HG03558 (cell line): ENCODE data around the gene USP15.

ENCODE experiments used
- ATAC-seq: cut with Tn5 transposase; IDR thresholded peaks from one replicate; pipeline ENCODE4 v1.9.1; 2021; ENCODE audit warnings: moderate number of reproducible peaks; ENCODE audit not compliant: unreplicated experiment; ENCODE audit errors: extremely low read depth

Gene USP15

GRCh38 chr12:62259993-62260732 is at the start of gene USP15:
TSS of gene USP15 (plus strand) at chr12:62260404. CDS start at chr12:62260415, 11 bp downstream.
- ATAC-seq: peak; percentile 55

GRCh38 chr12:62210422-62210821 is 49.8 kb upstream of the USP15 start:
- no peak for ATAC-seq

- no peak for ATAC-seq
Measured at GRCh38 chr12:62211510-62211909, 48.7 kb upstream of the USP15 start.

- no peak for ATAC-seq
Measured at GRCh38 chr12:62214846-62215245, 45.4 kb upstream of the USP15 start.

GRCh38 chr12:62215506-62215905 is 44.7 kb upstream of the USP15 start:
- ATAC-seq: no peak

- ATAC-seq: no peak
Measured at GRCh38 chr12:62217466-62218194, 42.6 kb upstream of the USP15 start.

- no peak for ATAC-seq
Measured at GRCh38 chr12:62221107-62221506, 39.1 kb upstream of the USP15 start.

- no peak for ATAC-seq
Measured at GRCh38 chr12:62224601-62225000, 35.6 kb upstream of the USP15 start.

- no peak for ATAC-seq
Measured at GRCh38 chr12:62227091-62227490, 33.1 kb upstream of the USP15 start.

- no peak for ATAC-seq
Measured at GRCh38 chr12:62230652-62231051, 29.6 kb upstream of the USP15 start.

- no peak for ATAC-seq
Measured at GRCh38 chr12:62232143-62232729, 28.0 kb upstream of the USP15 start.

GRCh38 chr12:62233805-62234204 is 26.4 kb upstream of the USP15 start:
- no peak for ATAC-seq

- ATAC-seq: no peak
Measured at GRCh38 chr12:62239571-62239970, 20.6 kb upstream of the USP15 start.

- no peak for ATAC-seq
Measured at GRCh38 chr12:62247281-62248045, 12.7 kb upstream of the USP15 start.

- no peak for ATAC-seq
Measured at GRCh38 chr12:62248873-62249272, 11.3 kb upstream of the USP15 start.

- no peak for ATAC-seq
Measured at GRCh38 chr12:62249419-62249818, 10.8 kb upstream of the USP15 start.

- ATAC-seq: peak; percentile 95
Measured at GRCh38 chr12:62250671-62251608, 9.3 kb upstream of the USP15 start.

- ATAC-seq: no peak
Measured at GRCh38 chr12:62251609-62251958, 8.6 kb upstream of the USP15 start.

GRCh38 chr12:62252576-62252975 is 7.6 kb upstream of the USP15 start:
- ATAC-seq: no peak

- no peak for ATAC-seq
Measured at GRCh38 chr12:62254967-62255366, 5.2 kb upstream of the USP15 start.
